Measurements from ENCODE around the gene FBN1. TPM values are rescaled to one million over a fixed set of nuclear protein-coding genes. Genes with fewer than 3 reads are reported as not detected.

Gene FBN1
- total and polyA plus RNA-seq, 2 donors (not counting 3 experiments of a cell fraction or from before 2014, with no cell fraction given) = 107 to 111 TPM

- Histone ChIP-seq H3K27me3 (ENCODE audit: control insufficient read depth in 2 of 2, insufficient read depth in 2 of 2, low read length in 2 of 2) (no peaks in the 10 kb centered on the region), H3K4me3 (replicated peaks in 1 of 3; ENCODE audit: insufficient read depth in 1 of 3, low read depth in 1 of 3, low read length in 3 of 3) (no peak overlapping the region), H3K4me1 (ENCODE audit: control insufficient read depth, extremely low read depth, insufficient read depth, low read length) (peaks cover 45% of the 10 kb centered on the region), H3K36me3 (ENCODE audit: control insufficient read depth in 2 of 2, extremely low read depth in 1 of 2, insufficient read depth in 2 of 2, low read length in 2 of 2) (no peaks in the 10 kb centered on the region), H3K9me3 (replicated peaks; ENCODE audit: control insufficient read depth, insufficient read depth, low read length) (no peaks in the 10 kb centered on the region), H3K9ac (replicated peaks; ENCODE audit: extremely low read depth, insufficient read depth, low read length) (no peak overlapping the region), H2AFZ (ENCODE audit: low read depth, low read length) (no peak overlapping the region), H3K9me1 (replicated peaks; ENCODE audit: control insufficient read depth, extremely low read depth, insufficient read depth, low read length) (no peaks in the 10 kb centered on the region), H3K27ac (ENCODE audit: insufficient read depth, low read depth, low read length) (no peak overlapping the region), H3K4me2 (ENCODE audit: insufficient read depth, low read length) (no peak overlapping the region), H3K79me2 (ENCODE audit: control insufficient read depth, insufficient read depth, low read length) (no peaks in the 10 kb centered on the region), H4K20me1 (replicated peaks; ENCODE audit: control insufficient read depth, extremely low read depth, insufficient read depth, low read length) (no peaks in the 10 kb centered on the region)
- DNase-seq (ENCODE audit: low read depth, low spot score) (peak; percentile 29), FAIRE-seq (no peak)
- CTCF ChIA-PET = no interaction called here
- TF ChIP-seq EZH2 (IDR thresholded peaks at IDR 0.05; ENCODE audit: borderline replicate concordance, low read depth, low read length, severe bottlenecking) (no peak), MYC (IDR thresholded peaks at IDR 0.05; ENCODE audit: low read depth, low read length) (no peak), MAX (IDR thresholded peaks at IDR 0.05; ENCODE audit: insufficient read depth, insufficient read length) (no peak), FOS (IDR thresholded peaks at IDR 0.05; ENCODE audit: borderline replicate concordance, insufficient read depth, low read length) (no peak), POLR2AphosphoS5 (IDR thresholded peaks at IDR 0.05; ENCODE audit: insufficient read depth, low read depth, low read length) (no peak), POLR2A (IDR thresholded peaks at IDR 0.05; ENCODE audit: low read depth, low read length) (no peak), CTCF (IDR thresholded peaks at IDR 0.05; ENCODE audit: extremely low read depth in 1 of 2, insufficient read depth in 1 of 2, low read depth in 1 of 2, low read length in 2 of 2) (no peak), GATA2 (IDR thresholded peaks at IDR 0.05; ENCODE audit: insufficient read depth, insufficient read length, low read depth, low read length) (no peak), JUN (IDR thresholded peaks at IDR 0.05; ENCODE audit: borderline replicate concordance, insufficient read depth, insufficient read length, low read depth) (no peak)
- dilution Hi-C loops (cut with MboI; ENCODE audit: extremely low pct_ligation_motif_present, low sequenced_read_pairs) = no loop called here
- no TSS peak for BruUV-seq (replicated peaks)
- POLR2A ChIA-PET = no interaction called here
- intact Hi-C loops (cut with micrococcal nuclease) = no loop called here
Observed at GRCh38 chr15:48389691-48390143, 255.8 kb downstream of the FBN1 start.

Measured in endothelial cell of umbilical vein (primary cell).